Tibial artery (tissue), 4 donors: Measurements from ENCODE around the gene TGM2.
A peak's percentile ranks its signal among the peaks of the same experiment; 100 is the strongest.

ENCODE experiments used
- DNase-seq, 2 donors: peaks; one replicate each; pipeline ENCODE4 v3.0.0-alpha.2; 2019
- H3K27ac ChIP-seq, 2 donors: fragments of 200-600 bp; sonication (generic) in 1 of 2; 1 replicate in 1 of 2; 2 replicates in 1 of 2; pipeline ENCODE4 v1.5.1; 2018 to 2019; ENCODE audit warnings: mild to moderate bottlenecking in 1 of 2
- H3K27me3 ChIP-seq, 2 donors: fragments of 200-600 bp; sonication (generic) in 1 of 2; one replicate each; pipeline versions ENCODE4 v1.5.1 to v1.6.0; 2016 to 2019
- H3K36me3 ChIP-seq, 3 donors: fragments of 200-600 bp; sonication (generic) in 2 of 3; one replicate each; pipeline ENCODE4 v1.5.1; 2016 to 2019; ENCODE audit warnings: mild to moderate bottlenecking in 2 of 3
- H3K4me1 ChIP-seq, 4 donors: fragments of 200-600 bp; sonication (generic) in 2 of 4; 1 replicate in 3 of 4; 2 replicates in 1 of 4; pipeline ENCODE4 v1.5.1; 2016 to 2019
- H3K4me3 ChIP-seq, 2 donors: fragments of 200-600 bp; sonication (generic) in 1 of 2; 1 replicate in 1 of 2; 2 replicates in 1 of 2; pipeline ENCODE4 v1.5.1; 2018 to 2019; ENCODE audit warnings: mild to moderate bottlenecking in 2 of 2
- H3K9me3 ChIP-seq, 3 donors: fragments of 200-600 bp; sonication (generic) in 1 of 3; one replicate each; pipeline ENCODE4 v1.5.1; 2016 to 2019
- CTCF ChIP-seq, 2 experiments: fragments of 200-600 bp in 1 of 2; fragments of 450-650 bp in 1 of 2; IDR thresholded peaks; one replicate each; pipeline ENCODE4 v1.5.1; 2017 to 2019; ENCODE audit warnings: antibody characterized with exemption in 2 of 2, mild to moderate bottlenecking in 1 of 2, moderate library complexity in 1 of 2
- intact Hi-C: fragments of 100-400 bp; cut with DNase I; formaldehyde crosslinking; loops from one replicate; pipeline ENCODE4 v1.15.0; 2023; ENCODE audit warnings: low total_unique reads

Gene TGM2

GRCh38 chr20:38112261-38112929, 52.7 kb downstream of the TGM2 start:
- TF ChIP-seq CTCF (IDR thresholded peaks at IDR 0.05), result no peak
- DNase-seq, result no peak
- no peaks in the 10 kb centered on the region for H3K9me3 ChIP-seq
- intact Hi-C loops, result no loop called here
- peaks cover 0 to 57% (median 41%) of the 10 kb centered on the region in 4 donors for H3K4me1 ChIP-seq
- H3K27ac ChIP-seq, result peak overlapping the region; percentile 62 to 84
- H3K27me3 ChIP-seq, result no peaks in the 10 kb centered on the region
- no peaks in the 10 kb centered on the region for H3K36me3 ChIP-seq
- no peak overlapping the region for H3K4me3 ChIP-seq

DNA sequence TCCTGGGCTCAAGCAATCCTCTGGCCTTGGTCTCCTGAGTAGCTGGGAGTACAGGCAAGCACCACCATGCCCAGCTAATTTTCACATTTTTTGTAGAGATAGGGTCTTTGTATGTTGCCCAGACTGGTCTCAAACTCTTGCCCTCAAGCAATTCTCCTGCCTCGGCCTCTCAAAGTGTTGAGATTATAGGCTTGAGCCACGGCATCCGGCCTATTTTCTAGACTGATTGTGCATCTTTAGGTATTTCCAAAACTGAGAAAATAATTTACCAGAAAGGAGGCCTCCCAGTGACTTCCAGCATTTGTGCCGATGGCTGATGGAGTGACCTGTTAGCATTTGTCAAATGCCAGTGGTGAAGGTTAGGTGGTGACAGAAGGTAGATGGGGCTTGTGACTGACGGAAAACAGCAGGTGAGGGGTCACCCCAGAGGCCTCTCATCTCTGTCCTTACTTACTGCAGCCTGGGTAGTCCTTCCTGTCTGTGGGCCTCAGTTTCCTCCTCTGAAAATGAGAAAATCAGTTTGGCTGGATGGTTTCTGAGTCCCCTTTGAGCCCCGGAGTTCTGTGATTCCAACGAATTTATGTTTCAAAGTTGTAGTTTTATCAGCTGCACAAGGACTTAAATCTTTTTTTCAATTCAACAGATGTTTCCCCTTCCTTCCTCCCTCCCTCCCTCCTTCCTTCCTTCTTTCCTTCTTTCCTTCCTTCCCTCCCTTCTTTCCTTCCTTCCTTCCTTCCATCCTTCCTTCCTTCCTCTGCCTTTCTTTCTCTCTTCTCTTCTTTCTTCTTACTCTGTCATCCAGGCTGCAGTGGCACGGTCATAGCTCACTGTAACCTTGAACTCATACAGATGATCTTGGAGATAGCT, 53.5 kb downstream of the TGM2 start:
- TF ChIP-seq CTCF (IDR thresholded peaks at IDR 0.05), result no peak
- H3K27me3 ChIP-seq, result no peaks in the 10 kb centered on the region
- no peaks in the 10 kb centered on the region for H3K36me3 ChIP-seq
- intact Hi-C loops, result no loop called here
- peak overlapping the region; percentile 62 to 84 for H3K27ac ChIP-seq
- peaks cover 0 to 57% (median 41%) of the 10 kb centered on the region in 4 donors for H3K4me1 ChIP-seq
- no peak for DNase-seq
- no peaks in the 10 kb centered on the region for H3K9me3 ChIP-seq
- no peak overlapping the region for H3K4me3 ChIP-seq

- Histone ChIP-seq H3K27me3 (no peaks in the 10 kb centered on the region), H3K9me3 (no peaks in the 10 kb centered on the region), H3K4me1 (peaks cover 0 to 57% (median 41%) of the 10 kb centered on the region in 4 donors), H3K27ac (peak overlapping the region; percentile 62 to 84), H3K36me3 (no peaks in the 10 kb centered on the region), H3K4me3 (no peak overlapping the region)
- DNase-seq, result no peak
- intact Hi-C loops, result no loop called here
- no peak for TF ChIP-seq CTCF (IDR thresholded peaks at IDR 0.05)
Measured at GRCh38 chr20:38110525-38111178, 54.4 kb downstream of the TGM2 start.

DNA sequence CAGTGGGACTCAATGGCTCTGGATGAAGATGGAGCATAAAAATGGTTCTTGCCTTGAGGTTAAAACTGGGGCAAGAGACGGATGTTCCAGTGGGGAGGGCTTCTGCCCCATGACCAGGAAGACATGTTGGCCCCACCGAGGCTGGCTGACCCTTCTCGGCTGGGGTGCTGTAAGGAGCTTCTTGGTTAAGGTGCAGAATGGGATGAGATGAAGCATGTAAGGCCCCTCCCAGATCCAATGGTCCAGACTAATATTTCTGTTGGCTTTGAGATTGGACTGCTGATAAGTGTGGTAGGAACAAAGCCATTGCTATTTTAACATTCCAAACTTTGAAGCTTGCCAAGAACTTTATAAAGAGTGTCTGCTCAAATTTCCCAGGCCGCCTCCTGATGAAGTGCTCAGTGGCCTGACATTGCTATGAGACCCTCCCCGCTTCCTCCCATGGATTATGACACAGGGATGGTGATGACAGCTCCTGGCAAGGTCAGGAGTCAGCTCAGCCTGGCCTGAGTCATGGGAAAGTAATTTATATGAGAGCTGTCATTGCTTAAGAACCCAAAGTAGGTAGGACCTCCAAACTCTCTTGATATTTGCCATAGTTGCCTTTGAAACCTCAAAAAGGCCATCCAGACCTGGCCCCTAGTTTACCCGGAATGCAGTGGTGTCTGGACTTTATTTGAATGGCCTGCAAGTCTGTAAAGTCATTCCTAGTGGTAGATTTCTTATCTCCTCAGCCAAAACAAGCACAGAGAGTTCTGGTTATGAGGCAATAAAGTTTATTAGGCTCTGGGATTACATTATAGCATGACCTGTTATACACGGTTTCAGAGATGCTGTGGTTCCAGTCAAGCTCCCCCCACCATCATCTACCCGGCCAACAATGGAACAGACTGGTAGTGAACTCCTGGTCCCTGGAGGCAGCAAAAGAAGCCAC, 55.2 kb downstream of the TGM2 start:
- no peak overlapping the region for H3K4me3 ChIP-seq
- no peaks in the 10 kb centered on the region for H3K36me3 ChIP-seq
- H3K9me3 ChIP-seq, result no peaks in the 10 kb centered on the region
- peak; percentile 89 to 92 for DNase-seq
- no peaks in the 10 kb centered on the region for H3K27me3 ChIP-seq
- peaks cover 0 to 57% (median 41%) of the 10 kb centered on the region in 4 donors for H3K4me1 ChIP-seq
- peak overlapping the region; percentile 62 to 84 for H3K27ac ChIP-seq
- intact Hi-C loops, result no loop called here
- TF ChIP-seq CTCF (IDR thresholded peaks at IDR 0.05), result no peak
